Thyroid gland (tissue), 4 donors: ENCODE measurements around the gene GRN.

ENCODE experiments used
- POLR2A ChIP-seq, 2 donors: fragments of 450-650 bp; IDR thresholded peaks; one replicate each; pipeline ENCODE4 v1.6.1; 2017; ENCODE audit warnings: antibody characterized with exemption in 2 of 2, mild to moderate bottlenecking in 2 of 2, moderate library complexity in 1 of 2
- TF ChIP-seq, protein P1 (sequence below), 6 experiments: fragments of 200-600 bp in 3 of 6; fragments of 450-650 bp in 3 of 6; sonication (generic) in 3 of 6; IDR thresholded peaks; one replicate each; pipeline ENCODE4 v1.5.1; 2016 to 2019; ENCODE audit warnings: antibody characterized with exemption in 6 of 6, mild to moderate bottlenecking in 2 of 6, inconsistent platforms in 1 of 6, moderate library complexity in 1 of 6

DNA sequence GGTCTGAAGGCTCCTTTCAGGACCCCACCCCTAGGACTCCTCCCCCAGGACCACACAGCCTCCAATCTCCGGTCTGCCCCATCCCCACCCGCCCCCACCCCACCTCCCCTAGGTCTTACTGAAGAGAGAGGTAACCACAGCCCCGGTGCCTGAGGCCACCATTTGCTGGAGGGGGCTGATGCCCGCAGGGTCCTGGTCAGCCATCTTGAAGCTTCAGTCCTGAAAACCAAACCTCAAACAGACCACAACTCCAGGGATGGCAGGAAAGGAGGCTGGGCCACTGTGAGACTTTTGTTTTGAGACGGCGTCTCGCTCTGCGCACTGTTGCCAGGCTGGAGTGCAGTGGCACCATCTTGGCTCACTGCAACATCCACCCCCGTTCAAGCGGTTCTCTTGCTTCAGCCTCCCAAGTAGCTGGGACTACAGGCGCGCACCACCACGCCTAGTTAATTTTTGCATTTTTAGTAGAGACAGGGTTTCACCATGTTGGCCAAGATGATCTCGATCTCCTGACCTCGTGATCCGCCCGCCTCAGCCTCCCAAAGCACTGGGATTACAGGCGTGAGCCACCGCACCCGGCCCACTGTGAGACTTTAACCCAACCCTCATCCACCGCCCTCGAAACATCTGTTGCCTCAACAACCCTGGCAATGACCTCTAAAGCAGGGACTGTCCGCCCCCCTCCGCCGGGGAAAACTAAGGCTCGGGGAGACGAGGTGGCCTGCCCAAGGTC lies 21.6 kb upstream of the GRN start:
- TF ChIP-seq, protein P1, sequence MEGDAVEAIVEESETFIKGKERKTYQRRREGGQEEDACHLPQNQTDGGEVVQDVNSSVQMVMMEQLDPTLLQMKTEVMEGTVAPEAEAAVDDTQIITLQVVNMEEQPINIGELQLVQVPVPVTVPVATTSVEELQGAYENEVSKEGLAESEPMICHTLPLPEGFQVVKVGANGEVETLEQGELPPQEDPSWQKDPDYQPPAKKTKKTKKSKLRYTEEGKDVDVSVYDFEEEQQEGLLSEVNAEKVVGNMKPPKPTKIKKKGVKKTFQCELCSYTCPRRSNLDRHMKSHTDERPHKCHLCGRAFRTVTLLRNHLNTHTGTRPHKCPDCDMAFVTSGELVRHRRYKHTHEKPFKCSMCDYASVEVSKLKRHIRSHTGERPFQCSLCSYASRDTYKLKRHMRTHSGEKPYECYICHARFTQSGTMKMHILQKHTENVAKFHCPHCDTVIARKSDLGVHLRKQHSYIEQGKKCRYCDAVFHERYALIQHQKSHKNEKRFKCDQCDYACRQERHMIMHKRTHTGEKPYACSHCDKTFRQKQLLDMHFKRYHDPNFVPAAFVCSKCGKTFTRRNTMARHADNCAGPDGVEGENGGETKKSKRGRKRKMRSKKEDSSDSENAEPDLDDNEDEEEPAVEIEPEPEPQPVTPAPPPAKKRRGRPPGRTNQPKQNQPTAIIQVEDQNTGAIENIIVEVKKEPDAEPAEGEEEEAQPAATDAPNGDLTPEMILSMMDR (IDR thresholded peaks at IDR 0.05): no peak
- TF ChIP-seq POLR2A (IDR thresholded peaks at IDR 0.05): no peak
